Measurements from ENCODE around the gene ABCD1.
"Not testable (repeated sequence)": the region's sequence is repeated elsewhere in the genome, so short reads cannot be mapped to it uniquely, and the experiment has no call there.

The ABCD1 gene

GRCh38 chrX:153703036-153703370, 21.7 kb upstream of the ABCD1 start:
- no peak for DNase-seq (ENCODE audit: low read depth)
- TF ChIP-seq CTCF (conservative IDR thresholded peaks at IDR 0.05; ENCODE audit: low read depth, low read length) = no peak
- no peak overlapping the region for H3K4me3 ChIP-seq (ENCODE audit: low read length)

DNA sequence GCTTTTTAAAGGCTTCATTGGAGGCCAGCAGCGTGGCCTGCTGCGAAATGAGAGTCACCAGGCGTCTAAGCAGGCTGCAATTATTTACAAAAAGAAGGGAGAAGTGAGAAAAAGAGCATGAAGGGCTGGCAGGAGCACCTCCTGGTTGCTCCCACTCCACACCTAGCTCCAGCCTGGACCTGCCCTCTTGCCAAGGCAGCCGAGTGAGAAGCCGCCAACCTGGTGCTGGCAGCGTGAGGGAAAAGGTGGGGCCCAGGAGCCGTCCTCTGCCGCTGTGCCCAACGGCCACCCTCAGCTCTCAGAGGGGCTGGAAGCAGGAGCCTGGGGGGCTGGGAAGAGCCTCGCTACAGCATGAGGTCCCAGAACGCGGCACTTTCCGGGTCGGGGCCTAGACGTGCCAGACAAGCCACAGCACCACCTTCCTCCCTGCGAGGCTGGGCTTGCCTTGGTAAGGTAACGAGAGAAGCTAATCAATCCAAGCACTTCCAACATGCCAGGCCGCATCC, 20.6 kb upstream of the ABCD1 start:
- H3K4me3 ChIP-seq (ENCODE audit: low read length) = no peak overlapping the region
- no peak for TF ChIP-seq CTCF (conservative IDR thresholded peaks at IDR 0.05; ENCODE audit: low read depth, low read length)
- DNase-seq (ENCODE audit: low read depth) = no peak

DNA sequence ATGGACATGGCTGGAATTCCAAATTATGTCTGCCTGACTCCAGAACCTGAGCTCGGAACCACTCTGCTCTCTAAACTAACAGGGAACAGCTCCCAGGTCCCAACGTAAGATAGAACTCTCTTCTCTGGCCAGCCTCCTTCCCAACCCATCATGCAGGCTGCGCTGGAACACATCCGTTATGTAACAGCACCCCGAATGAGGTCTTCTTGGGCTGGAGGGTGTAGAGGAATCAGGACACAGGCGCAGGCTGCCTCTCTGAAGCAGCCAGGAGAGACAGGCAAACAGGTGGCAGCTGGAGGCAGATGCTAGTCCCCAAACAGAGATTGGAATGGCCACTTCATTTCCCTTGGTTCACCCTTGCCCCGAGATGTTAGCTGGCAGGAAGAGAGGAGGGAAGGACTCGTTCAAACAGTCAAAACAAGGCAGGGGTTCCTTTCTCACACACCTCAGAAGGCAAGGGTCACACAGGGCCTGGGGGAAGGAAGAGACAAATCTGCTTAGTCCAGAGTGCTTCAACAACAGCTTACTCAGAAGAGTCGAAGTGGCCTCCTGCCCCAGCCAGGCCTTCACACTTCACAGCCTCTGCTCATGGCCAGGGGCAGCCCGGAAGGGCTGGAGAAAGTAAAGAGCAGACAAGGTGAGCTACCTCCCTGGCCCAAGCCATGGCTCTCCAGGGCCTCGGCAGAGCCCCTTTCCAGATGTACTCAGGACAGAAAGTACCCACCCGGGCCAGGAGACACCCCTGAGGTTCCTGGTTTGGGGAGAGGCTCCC, 19.8 kb upstream of the ABCD1 start:
- not testable (repeated sequence) for H3K4me3 ChIP-seq (ENCODE audit: low read length); DNase-seq (ENCODE audit: low read depth)

GRCh38 chrX:153705403-153706060, 19.1 kb upstream of the ABCD1 start:
- TF ChIP-seq CTCF (conservative IDR thresholded peaks at IDR 0.05; ENCODE audit: low read depth, low read length) = peak; percentile 15
- not testable (repeated sequence) for DNase-seq (ENCODE audit: low read depth); H3K4me3 ChIP-seq (ENCODE audit: low read length)

GRCh38 chrX:153706799-153707198, 17.9 kb upstream of the ABCD1 start:
- H3K4me3 ChIP-seq (ENCODE audit: low read length) = no peak overlapping the region
- DNase-seq (ENCODE audit: low read depth) = no peak
- no peak for TF ChIP-seq CTCF (conservative IDR thresholded peaks at IDR 0.05; ENCODE audit: low read depth, low read length)

GRCh38 chrX:153707406-153707805, 17.2 kb upstream of the ABCD1 start:
- no peak overlapping the region for H3K4me3 ChIP-seq (ENCODE audit: low read length)
- no peak for DNase-seq (ENCODE audit: low read depth)
- TF ChIP-seq CTCF (conservative IDR thresholded peaks at IDR 0.05; ENCODE audit: low read depth, low read length) = no peak

GRCh38 chrX:153708415-153708814, 16.2 kb upstream of the ABCD1 start:
- TF ChIP-seq CTCF (conservative IDR thresholded peaks at IDR 0.05; ENCODE audit: low read depth, low read length) = peak; percentile 73
- H3K4me3 ChIP-seq (ENCODE audit: low read length) = no peak overlapping the region

More at GRCh38 chrX:153708415-153708814, 16.2 kb upstream of the ABCD1 start:
- DNase-seq (ENCODE audit: low read depth) = peak; percentile 66

Measured in retinal pigment epithelial cell (primary cell).